ENCODE results near the gene TRAPPC14. TPM values are rescaled to one million over a fixed set of nuclear protein-coding genes. Genes with fewer than 3 reads are reported as not detected.

Gene TRAPPC14
- total and polyA plus RNA-seq, 2 of the 13 experiments (the other 11 are each of a cell fraction or from before 2014, with no cell fraction given): 4.7 to 9.6 TPM

- no peak for TF ChIP-seq KDM1A (CRISPR knock-in tag; IDR thresholded peaks at IDR 0.05)
- no peak for TF ChIP-seq ZBTB7A (CRISPR knock-in tag; IDR thresholded peaks at IDR 0.05)
- 0 out of 2 replicates have a peak, but pooled peaks have one; percentile 9 for TF ChIP-seq MTF1 (CRISPR knock-in tag; IDR thresholded peaks at IDR 0.05)
- TF ChIP-seq RFX3 (CRISPR knock-in tag; IDR thresholded peaks at IDR 0.05): no peak
- no peak for TF ChIP-seq ONECUT2 (CRISPR knock-in tag; IDR thresholded peaks at IDR 0.05)
- TF ChIP-seq, protein P1, sequence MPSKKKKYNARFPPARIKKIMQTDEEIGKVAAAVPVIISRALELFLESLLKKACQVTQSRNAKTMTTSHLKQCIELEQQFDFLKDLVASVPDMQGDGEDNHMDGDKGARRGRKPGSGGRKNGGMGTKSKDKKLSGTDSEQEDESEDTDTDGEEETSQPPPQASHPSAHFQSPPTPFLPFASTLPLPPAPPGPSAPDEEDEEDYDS (CRISPR knock-in tag; IDR thresholded peaks at IDR 0.05): peak; percentile 86
- no peak; the same call in 1 of the 2 replicates for TF ChIP-seq ZC3H13 (CRISPR knock-in tag; IDR thresholded peaks at IDR 0.05)
- TF ChIP-seq ZSCAN20 (CRISPR knock-in tag; IDR thresholded peaks at IDR 0.05; ENCODE audit: borderline replicate concordance): peak; percentile 66; the same call in 1 of the 2 replicates
- no peak for TF ChIP-seq AGO2 (optimal IDR thresholded peaks at IDR 0.05; ENCODE audit: low read depth, low read length)
- no peak; the same call in 1 of the 2 replicates for TF ChIP-seq CREB3 (CRISPR knock-in tag; IDR thresholded peaks at IDR 0.05)
- no peak for TF ChIP-seq ZNF501 (CRISPR knock-in tag; IDR thresholded peaks at IDR 0.05)
- no peak for TF ChIP-seq ZNF549 (CRISPR knock-in tag; IDR thresholded peaks at IDR 0.05)
- no peak for TF ChIP-seq EZH2 (conservative IDR thresholded peaks at IDR 0.05; ENCODE audit: low read depth, low read length)
- no peak for TF ChIP-seq HNF1B (CRISPR knock-in tag; IDR thresholded peaks at IDR 0.05)
- no peak for TF ChIP-seq ZNF652 (CRISPR knock-in tag; IDR thresholded peaks at IDR 0.05; ENCODE audit: borderline replicate concordance, low read depth)
- peak; percentile 49; the same call in 1 of the 2 replicates for TF ChIP-seq FOXK1 (CRISPR knock-in tag; IDR thresholded peaks at IDR 0.05; ENCODE audit: borderline replicate concordance, low read depth)
- no peak for TF ChIP-seq NRL (CRISPR knock-in tag; IDR thresholded peaks at IDR 0.05; ENCODE audit: borderline replicate concordance)
- TF ChIP-seq UBTF (CRISPR knock-in tag; IDR thresholded peaks at IDR 0.05): peak; percentile 27
- peak; percentile 48; the same call in 1 of the 2 replicates for TF ChIP-seq HNRNPL (IDR thresholded peaks at IDR 0.05; ENCODE audit: low read depth, low read length)
- no peak for TF ChIP-seq NFKB2 (CRISPR knock-in tag; IDR thresholded peaks at IDR 0.05; ENCODE audit: borderline replicate concordance)
- TF ChIP-seq ZKSCAN5 (CRISPR knock-in tag; IDR thresholded peaks at IDR 0.05): no peak
- TF ChIP-seq HMG20A (CRISPR knock-in tag; IDR thresholded peaks at IDR 0.05; ENCODE audit: borderline replicate concordance): no peak
- no peak; the same call in 1 of the 2 replicates for TF ChIP-seq TMF1 (CRISPR knock-in tag; IDR thresholded peaks at IDR 0.05; ENCODE audit: low read depth)
- no peak for TF ChIP-seq PHB2 (IDR thresholded peaks at IDR 0.05; ENCODE audit: partially characterized antibody)
- TF ChIP-seq, protein P2, sequence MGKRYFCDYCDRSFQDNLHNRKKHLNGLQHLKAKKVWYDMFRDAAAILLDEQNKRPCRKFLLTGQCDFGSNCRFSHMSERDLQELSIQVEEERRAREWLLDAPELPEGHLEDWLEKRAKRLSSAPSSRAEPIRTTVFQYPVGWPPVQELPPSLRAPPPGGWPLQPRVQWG (CRISPR knock-in tag; IDR thresholded peaks at IDR 0.05; ENCODE audit: borderline replicate concordance, low read depth): no peak
Observed at GRCh38 chr7:100126931-100127865, 31.3 kb downstream of the TRAPPC14 start, which contains the start of gene MBLAC1 (continued).

All from HepG2 (cell line).